Panc1 (cell line): ENCODE data around the gene LONP1. TPM values are rescaled to one million over a fixed set of nuclear protein-coding genes. Genes with fewer than 3 reads are reported as not detected.

Experiments
- ATAC-seq: fragments of 200-7000 bp; cut with Tn5 transposase; 2 replicates; pipeline ENCODE4 v1.9.1; 2020; ENCODE audit warnings: mild to moderate bottlenecking, moderate library complexity
- BruUV-seq: library from RNA; stranded (reverse); fragments of 400-500 nt; replicated peaks from 2 replicates; lab custom pipeline; 2021; lab: Mats Ljungman, UMichigan
- CTCF ChIA-PET: fragments of 300-600 bp; sonication (Branson Sonifier 250); formaldehyde crosslinking; loops from one replicate; lab custom pipeline; 2022; ENCODE audit warnings: antibody characterized with exemption; lab: Charles Lee
- POLR2A ChIA-PET: fragments of 300-600 bp; sonication (Branson Sonifier 250); formaldehyde crosslinking; loops from one replicate; lab custom pipeline; 2022; ENCODE audit warnings: antibody characterized with exemption; lab: Charles Lee
- DNase-seq: peaks from one replicate; pipeline ENCODE4 v3.0.0-alpha.2; 2010; ENCODE audit warnings: low read depth, low spot score
- H3K27ac ChIP-seq: 2 replicates; pipeline ENCODE4 v1.5.1; 2011; ENCODE audit warnings: mild to moderate bottlenecking, low read length, inconsistent platforms
- H3K27me3 ChIP-seq: fragments of 200-500 bp; sonication (Bioruptor generic); 2 replicates; pipeline ENCODE4 v1.6.0; 2014; ENCODE audit warnings: low read length, inconsistent platforms; ENCODE audit not compliant: control insufficient read depth, insufficient read depth
- H3K36me3 ChIP-seq: fragments of 200-500 bp; sonication (Bioruptor generic); 2 replicates; pipeline ENCODE4 v1.5.1; 2014; ENCODE audit warnings: inconsistent platforms, mild to moderate bottlenecking, low read length, moderate library complexity; ENCODE audit not compliant: control insufficient read depth, insufficient read depth
- H3K4me1 ChIP-seq: 2 replicates; pipeline ENCODE4 v1.5.1; 2011; ENCODE audit warnings: inconsistent platforms, mild to moderate bottlenecking, low read length, moderate library complexity; ENCODE audit not compliant: control insufficient read depth, insufficient read depth
- H3K4me3 ChIP-seq, 2 experiments: 2 replicates each; pipeline ENCODE4 v1.5.1; 2011 to 2012; ENCODE audit warnings: low read depth in 2 of 2, low read length in 2 of 2, mild to moderate bottlenecking in 2 of 2, inconsistent platforms in 1 of 2, moderate library complexity in 1 of 2
- H3K9me3 ChIP-seq: fragments of 200-500 bp; sonication (Bioruptor generic); 2 replicates; pipeline ENCODE4 v1.5.1; 2014; ENCODE audit warnings: low read depth, mild to moderate bottlenecking, inconsistent platforms, low read length, moderate library complexity; ENCODE audit not compliant: control insufficient read depth, insufficient read depth
- CTCF ChIP-seq: fragments of 450-650 bp; IDR thresholded peaks from 2 replicates; pipeline ENCODE4 v1.5.1; 2017; ENCODE audit warnings: mild to moderate bottlenecking
- POLR2AphosphoS5 ChIP-seq: IDR thresholded peaks from 2 replicates; pipeline ENCODE4 v1.6.1; 2012; ENCODE audit warnings: mild to moderate bottlenecking, low read depth, low read length, moderate library complexity
- REST ChIP-seq, 2 experiments: IDR thresholded peaks; 2 replicates each; pipeline ENCODE4 v1.6.1; 2011 to 2012; ENCODE audit warnings: low read depth in 2 of 2, control low read depth in 1 of 2, low read length in 1 of 2, mild to moderate bottlenecking in 1 of 2, moderate library complexity in 1 of 2; ENCODE audit not compliant: insufficient read depth in 1 of 2
- SIN3A ChIP-seq: IDR thresholded peaks from 2 replicates; pipeline ENCODE4 v1.6.1; 2012; ENCODE audit warnings: low read depth, mild to moderate bottlenecking, low read length, moderate library complexity, borderline replicate concordance; ENCODE audit not compliant: insufficient read depth
- TCF7L2 ChIP-seq: IDR thresholded peaks from 2 replicates; pipeline ENCODE4 v1.6.1; 2011; ENCODE audit warnings: mild to moderate bottlenecking, low read depth, low read length, inconsistent platforms
- in situ Hi-C: cut with HindIII; loops from 2 replicates; pipeline ENCODE4 v1.10.0; 2016; ENCODE audit warnings: low sequenced_read_pairs, low pct_unique_long_range_greater_than_20kb
- intact Hi-C: fragments of 100-400 bp; cut with micrococcal nuclease; formaldehyde crosslinking; loops from one replicate; pipeline ENCODE4 v1.10.0; 2022; ENCODE audit not compliant: unreplicated experiment
- total RNA-seq: library from RNA; stranded (reverse); gene quantifications from one replicate; pipeline ENCODE4 v1.2.1, GENCODE V29; 2021; ENCODE audit not compliant: unreplicated experiment

LONP1 gene
- total RNA-seq, 1 experiment from 2014 or later: 93.0 TPM

- ATAC-seq (no peak), DNase-seq (no peak)
- ChIA-PET POLR2A (no interaction called here), CTCF (interaction anchor here (0.5 kb wide), 1 partner anchor 1017 kb away, joined by 6 read pairs; no protein-coding TSS in a partner anchor)
- intact Hi-C loops: no loop called here
- H3K36me3 ChIP-seq: peaks cover 12% of the 10 kb centered on the region
- TF ChIP-seq TCF7L2: no peak
- no peak for TF ChIP-seq SIN3A
- TF ChIP-seq CTCF: no peak
- no peak for TF ChIP-seq POLR2AphosphoS5
- H3K4me3 ChIP-seq: no peak overlapping the region
- no peaks in the 10 kb centered on the region for H3K27me3 ChIP-seq
- no peaks in the 10 kb centered on the region for H3K4me1 ChIP-seq
- no TSS peak for BruUV-seq
- in situ Hi-C loops: no loop called here
- no peaks in the 10 kb centered on the region for H3K9me3 ChIP-seq
- no peak overlapping the region for H3K27ac ChIP-seq
Observed at GRCh38 chr19:5664515-5664914, 55.4 kb downstream of the LONP1 start.

- Histone ChIP-seq H3K9me3 (no peaks in the 10 kb centered on the region), H3K27me3 (no peaks in the 10 kb centered on the region), H3K4me3 (no peak overlapping the region), H3K36me3 (peaks cover 12% of the 10 kb centered on the region), H3K4me1 (no peaks in the 10 kb centered on the region), H3K27ac (no peak overlapping the region)
- in situ Hi-C loops: no loop called here
- TF ChIP-seq POLR2AphosphoS5: no peak
- no peak for TF ChIP-seq TCF7L2
- no peak for TF ChIP-seq CTCF
- no peak for TF ChIP-seq SIN3A
- TF ChIP-seq REST (IDR thresholded peaks at IDR 0.05; ENCODE audit: insufficient read depth in 1 of 2, low read depth in 2 of 2, low read length in 1 of 2): no peak
- DNase-seq (no peak), ATAC-seq (no peak)
- intact Hi-C loops: no loop called here
- POLR2A ChIA-PET: no interaction called here
- no TSS peak for BruUV-seq
- CTCF ChIA-PET: no interaction called here
Observed at GRCh38 chr19:5663904-5664303, 56.0 kb downstream of the LONP1 start.
